Naive thymus-derived CD8-positive, alpha-beta T cell (primary cell): ENCODE results near the gene SRRD. TPM values are rescaled to one million over a fixed set of nuclear protein-coding genes. Genes with fewer than 3 reads are reported as not detected.
A peak's percentile ranks its signal among the peaks of the same experiment; 100 is the strongest.

Experiments
- ATAC-seq, 2 donors: fragments of 150-1000 bp; cut with Tn5 transposase in 1 of 2; sonication (Bioruptor Pico), chemical (Tn5 transposase) in 1 of 2; 1 replicate in 1 of 2; 2 replicates in 1 of 2; pipeline ENCODE4 v1.10.0; 2021; ENCODE audit warnings: mild to moderate bottlenecking in 2 of 2, moderate library complexity in 2 of 2
- POLR2A ChIA-PET: fragments of 350-600 bp; sonication (Branson Sonifier 250); formaldehyde crosslinking; loops from one replicate; lab custom pipeline; 2021; ENCODE audit warnings: antibody characterized with exemption; lab: Charles Lee
- DNase-seq, 10 donors: peaks; one replicate each; pipeline versions ENCODE4 v3.0.0 to v3.0.0-alpha.2; 2020 to 2022
- H3K27ac Mint-ChIP-seq, 10 donors: one replicate each; pipeline ENCODE4 v1.8.0; 2020 to 2022; ENCODE audit warnings: mild to moderate bottlenecking in 10 of 10, mixed read lengths in 10 of 10, moderate library complexity in 4 of 10, inconsistent platforms in 1 of 10
- H3K27me3 Mint-ChIP-seq, 5 donors: one replicate each; pipeline ENCODE4 v1.8.0; 2021 to 2022; ENCODE audit warnings: mixed read lengths in 5 of 5
- H3K36me3 Mint-ChIP-seq, 3 donors: one replicate each; pipeline ENCODE4 v1.8.0; 2020 to 2022; ENCODE audit warnings: mixed read lengths in 3 of 3, mild to moderate bottlenecking in 2 of 3, inconsistent platforms in 1 of 3
- H3K4me1 Mint-ChIP-seq, 4 donors: one replicate each; pipeline ENCODE4 v1.8.0; 2021 to 2022; ENCODE audit warnings: mixed read lengths in 4 of 4
- H3K4me3 Mint-ChIP-seq, 10 donors: one replicate each; pipeline ENCODE4 v1.8.0; 2020 to 2022; ENCODE audit warnings: mild to moderate bottlenecking in 10 of 10, mixed read lengths in 10 of 10, moderate library complexity in 6 of 10, inconsistent platforms in 1 of 10
- H3K9me3 Mint-ChIP-seq, 9 donors: one replicate each; pipeline ENCODE4 v1.8.0; 2020 to 2022; ENCODE audit warnings: mixed read lengths in 9 of 9, mild to moderate bottlenecking in 3 of 9, inconsistent platforms in 1 of 9, moderate library complexity in 1 of 9
- polyA plus RNA-seq, 3 donors: library from polyadenylated mRNA; unstranded; fragments of 300-500 nt; fragmentation: Illumina TruSeq; gene quantifications; one replicate each; pipeline ENCODE4 v1.2.3, GENCODE V29; 2021
- total RNA-seq, 8 experiments: library from RNA in 2 of 8; stranded (reverse) in 2 of 8; gene quantifications; one replicate each; pipeline ENCODE4 v1.2.3 and lab custom pipeline; 2021 to 2026

SRRD gene
- total and polyA plus RNA-seq, 5 experiments from 2014 or later = 17.1 to 27.0 (median 21.4) TPM

- no peak for ATAC-seq
These were observed 4.5 kb upstream of the SRRD start for GRCh38 chr22:26479043-26479791.

GRCh38 chr22:26479792-26480610 lies 3.7 kb upstream of the SRRD start:
- ATAC-seq = no peak
- POLR2A ChIA-PET = interaction anchor here (1.1 kb wide), 1 partner anchor 114 kb away, joined by 3 read pairs; no protein-coding TSS in a partner anchor
- Mint-ChIP-seq H3K9me3 (no peaks in the 10 kb centered on the region), H3K4me1 (peaks cover 49 to 74% (median 72%) of the 10 kb centered on the region in 4 donors), H3K4me3 (peak overlapping the region; percentile 57 to 93 (median 80)), H3K36me3 (peaks cover 10 to 44% (median 11%) of the 10 kb centered on the region in 3 donors), H3K27me3 (no peaks in the 10 kb centered on the region), H3K27ac (peak overlapping the region; percentile 13 to 93 (median 70))
- DNase-seq = no peak

More at GRCh38 chr22:26479043-26479791, 4.5 kb upstream of the SRRD start:
- H3K9me3 Mint-ChIP-seq = no peaks in the 10 kb centered on the region
- peaks cover 46 to 70% (median 66%) of the 10 kb centered on the region in 4 donors for H3K4me1 Mint-ChIP-seq
- peaks cover 10 to 52% (median 14%) of the 10 kb centered on the region in 3 donors for H3K36me3 Mint-ChIP-seq
- H3K27me3 Mint-ChIP-seq = no peaks in the 10 kb centered on the region
- POLR2A ChIA-PET = interaction anchor here (0.6 to 0.7 kb wide), 2 partner anchors 39 to 81 kb away, joined by 3 to 4 read pairs; no protein-coding TSS in a partner anchor
- DNase-seq = no peak
- peak overlapping the region; percentile 17 to 93 (median 70) for H3K27ac Mint-ChIP-seq
- H3K4me3 Mint-ChIP-seq = peak overlapping the region; percentile 57 to 93 (median 80)

GRCh38 chr22:26480611-26480932 lies 3.1 kb upstream of the SRRD start:
- H3K9me3 Mint-ChIP-seq = no peaks in the 10 kb centered on the region
- H3K27me3 Mint-ChIP-seq = no peaks in the 10 kb centered on the region
- ATAC-seq (no peak), DNase-seq (no peak)
- peaks cover 10 to 40% (median 11%) of the 10 kb centered on the region in 3 donors for H3K36me3 Mint-ChIP-seq
- peak overlapping the region; percentile 13 to 93 (median 70) for H3K4me3 Mint-ChIP-seq
- POLR2A ChIA-PET = interaction anchor here (1.1 kb wide), 1 partner anchor 113 kb away, joined by 3 read pairs; no protein-coding TSS in a partner anchor
- peaks cover 51 to 79% (median 77%) of the 10 kb centered on the region in 4 donors for H3K4me1 Mint-ChIP-seq
- H3K27ac Mint-ChIP-seq = peak overlapping the region in 3 of 10 donors; percentile 25 to 93 (median 32)

GRCh38 chr22:26481112-26481693 lies 2.5 kb upstream of the SRRD start:
- H3K27ac Mint-ChIP-seq = peak overlapping the region in 5 of 10 donors; percentile 28 to 99 (median 93)
- peak overlapping the region; percentile 15 to 93 (median 78) for H3K4me3 Mint-ChIP-seq
- H3K36me3 Mint-ChIP-seq = peaks cover 10 to 43% (median 11%) of the 10 kb centered on the region in 3 donors
- no peak for ATAC-seq
- no peak for DNase-seq
- POLR2A ChIA-PET = interaction anchor here (1.1 to 1.2 kb wide), 2 partner anchors 14 to 112 kb away, joined by 3 read pairs; no protein-coding TSS in a partner anchor
- peaks cover 54 to 86% (median 83%) of the 10 kb centered on the region in 4 donors for H3K4me1 Mint-ChIP-seq
- no peaks in the 10 kb centered on the region for H3K9me3 Mint-ChIP-seq
- no peaks in the 10 kb centered on the region for H3K27me3 Mint-ChIP-seq

- Mint-ChIP-seq H3K36me3 (peaks cover 7 to 42% (median 8%) of the 10 kb centered on the region in 3 donors), H3K27me3 (no peaks in the 10 kb centered on the region), H3K27ac (peak overlapping the region; percentile 25 to 99 (median 96))
These were observed 2.0 kb upstream of the SRRD start for GRCh38 chr22:26481694-26482093.

GRCh38 chr22:26482161-26482560 lies 1.5 kb upstream of the SRRD start:
- Mint-ChIP-seq H3K27me3 (no peaks in the 10 kb centered on the region), H3K36me3 (peaks cover 5 to 41% (median 5%) of the 10 kb centered on the region in 3 donors), H3K4me3 (peak overlapping the region; percentile 90 to 97 (median 94)), H3K27ac (peak overlapping the region; percentile 93 to 99 (median 98)), H3K4me1 (peaks cover 53 to 83% (median 79%) of the 10 kb centered on the region in 4 donors), H3K9me3 (no peaks in the 10 kb centered on the region)
- POLR2A ChIA-PET = interaction anchor here (0.9 to 3.4 kb wide), 6 partner anchors 13 to 190 kb away, joined by 3 to 40 read pairs (median 15); partner anchors contain the start of genes ASPHD2 and TFIP11
- ATAC-seq (no peak), DNase-seq (no peak)

More at GRCh38 chr22:26481694-26482093, 2.0 kb upstream of the SRRD start:
- ATAC-seq (no peak), DNase-seq (no peak)
- POLR2A ChIA-PET = interaction anchor here (0.9 to 3.4 kb wide), 3 partner anchors 13 to 52 kb away, joined by 3 to 28 read pairs (median 3); partner anchors contain the start of gene ASPHD2
- Mint-ChIP-seq H3K4me3 (peak overlapping the region; percentile 24 to 97 (median 94)), H3K4me1 (peaks cover 54 to 86% (median 83%) of the 10 kb centered on the region in 4 donors), H3K9me3 (no peaks in the 10 kb centered on the region)

- peaks cover 0 to 39% (median under 1%) of the 10 kb centered on the region in 3 donors for H3K36me3 Mint-ChIP-seq
- no peaks in the 10 kb centered on the region for H3K27me3 Mint-ChIP-seq
- no peak for DNase-seq
- H3K4me1 Mint-ChIP-seq = peaks cover 44 to 74% (median 71%) of the 10 kb centered on the region in 4 donors
- no peaks in the 10 kb centered on the region for H3K9me3 Mint-ChIP-seq
- peak overlapping the region; percentile 93 to 99 (median 98) for H3K27ac Mint-ChIP-seq
- ATAC-seq = no peak
- POLR2A ChIA-PET = interaction anchor here (0.9 to 3.4 kb wide), 14 partner anchors 9 to 189 kb away, joined by 3 to 40 read pairs (median 4); partner anchors contain the start of genes ASPHD2, MIAT and TFIP11
- H3K4me3 Mint-ChIP-seq = peak overlapping the region; percentile 90 to 97 (median 94)
These were observed 636 bp upstream of the SRRD start for GRCh38 chr22:26483043-26483438.

GRCh38 chr22:26484360-26484706 lies 656 bp downstream of the SRRD start:
- Mint-ChIP-seq H3K9me3 (no peaks in the 10 kb centered on the region), H3K27me3 (no peaks in the 10 kb centered on the region), H3K27ac (peak overlapping the region; percentile 89 to 99 (median 96)), H3K4me1 (peaks cover 39 to 66% (median 64%) of the 10 kb centered on the region in 4 donors), H3K4me3 (peak overlapping the region; percentile 90 to 97 (median 94)), H3K36me3 (peaks cover 0 to 47% (median 0%) of the 10 kb centered on the region in 3 donors)
- ATAC-seq = no peak
- DNase-seq = no peak
- POLR2A ChIA-PET = interaction anchor here (0.6 to 3.4 kb wide), 12 partner anchors 10 to 188 kb away, joined by 3 to 40 read pairs (median 4); partner anchors contain the start of genes ASPHD2, MIAT, TFIP11 and TPST2

GRCh38 chr22:26485013-26485412 lies 1.3 kb downstream of the SRRD start:
- H3K4me3 Mint-ChIP-seq = peak overlapping the region; percentile 6 to 95 (median 66)

GRCh38 chr22:26485806-26486390 lies 2.2 kb downstream of the SRRD start:
- H3K4me3 Mint-ChIP-seq = peak overlapping the region in 9 of 10 donors; percentile 1 to 94 (median 62)
- ATAC-seq (no peak), DNase-seq (no peak)
- peaks cover 31 to 51% (median 49%) of the 10 kb centered on the region in 4 donors for H3K4me1 Mint-ChIP-seq
- no peaks in the 10 kb centered on the region for H3K9me3 Mint-ChIP-seq
- peaks cover 0 to 57% (median 2%) of the 10 kb centered on the region in 3 donors for H3K36me3 Mint-ChIP-seq
- POLR2A ChIA-PET = interaction anchor here (0.7 kb wide), 1 partner anchor 22 kb away, joined by 7 read pairs; no protein-coding TSS in a partner anchor
- no peaks in the 10 kb centered on the region for H3K27me3 Mint-ChIP-seq
- H3K27ac Mint-ChIP-seq = peak overlapping the region in 7 of 10 donors; percentile 45 to 99 (median 66)

More at GRCh38 chr22:26485013-26485412, 1.3 kb downstream of the SRRD start:
- H3K4me1 Mint-ChIP-seq = peaks cover 33 to 59% (median 57%) of the 10 kb centered on the region in 4 donors
- H3K9me3 Mint-ChIP-seq = no peaks in the 10 kb centered on the region
- POLR2A ChIA-PET = interaction anchor here (0.6 to 3.4 kb wide), 6 partner anchors 15 to 187 kb away, joined by 3 to 40 read pairs (median 14); partner anchors contain the start of genes ASPHD2 and TFIP11
- DNase-seq (no peak), ATAC-seq (no peak)
- H3K27me3 Mint-ChIP-seq = no peaks in the 10 kb centered on the region
- peaks cover 0 to 50% (median 0%) of the 10 kb centered on the region in 3 donors for H3K36me3 Mint-ChIP-seq
- peak overlapping the region in 9 of 10 donors; percentile 51 to 99 (median 90) for H3K27ac Mint-ChIP-seq

- peak overlapping the region in 5 of 10 donors; percentile 5 to 95 (median 45) for H3K27ac Mint-ChIP-seq
- H3K27me3 Mint-ChIP-seq = no peaks in the 10 kb centered on the region
- H3K4me3 Mint-ChIP-seq = no peak overlapping the region
- H3K36me3 Mint-ChIP-seq = peaks cover 0 to 58% (median 3%) of the 10 kb centered on the region in 3 donors
- no peaks in the 10 kb centered on the region for H3K9me3 Mint-ChIP-seq
- ATAC-seq = no peak
- H3K4me1 Mint-ChIP-seq = peaks cover 27 to 46% (median 44%) of the 10 kb centered on the region in 4 donors
- no peak for DNase-seq
- POLR2A ChIA-PET = interaction anchor here (0.7 kb wide), 1 partner anchor 22 kb away, joined by 7 read pairs; no protein-coding TSS in a partner anchor
These were observed 2.7 kb downstream of the SRRD start for GRCh38 chr22:26486394-26486793.
